Central memory CD8-positive, alpha-beta T cell (primary cell): ENCODE measurements around the gene ANG.
A peak's percentile ranks its signal among the peaks of the same experiment; 100 is the strongest.

Experiments
- ATAC-seq: fragments of 150-1000 bp; cut with Tn5 transposase; replicated peaks from 2 replicates; pipeline ENCODE4 v1.10.0; 2022; ENCODE audit warnings: mild to moderate bottlenecking, moderate FRiP score, moderate number of reproducible peaks; ENCODE audit not compliant: poor library complexity, severe bottlenecking; ENCODE audit errors: extremely low read depth
- DNase-seq, 2 donors: peaks; one replicate each; pipeline ENCODE4 v3.0.0; 2021; ENCODE audit warnings: low spot score in 2 of 2
- H3K27ac Mint-ChIP-seq: one replicate; pipeline ENCODE4 v1.8.0; 2022; ENCODE audit warnings: low read depth, mild to moderate bottlenecking, moderate library complexity, mixed read lengths
- H3K27me3 Mint-ChIP-seq: one replicate; pipeline ENCODE4 v1.8.0; 2022; ENCODE audit warnings: mixed read lengths
- H3K36me3 Mint-ChIP-seq: one replicate; pipeline ENCODE4 v1.8.0; 2022; ENCODE audit warnings: mild to moderate bottlenecking, moderate library complexity, mixed read lengths; ENCODE audit not compliant: insufficient read depth
- H3K4me1 Mint-ChIP-seq: one replicate; pipeline ENCODE4 v1.8.0; 2022; ENCODE audit warnings: mixed read lengths
- H3K4me3 Mint-ChIP-seq: one replicate; pipeline ENCODE4 v1.8.0; 2022; ENCODE audit warnings: mild to moderate bottlenecking, moderate library complexity, mixed read lengths
- H3K9me3 Mint-ChIP-seq: one replicate; pipeline ENCODE4 v1.8.0; 2022; ENCODE audit warnings: mixed read lengths

Gene ANG

DNA sequence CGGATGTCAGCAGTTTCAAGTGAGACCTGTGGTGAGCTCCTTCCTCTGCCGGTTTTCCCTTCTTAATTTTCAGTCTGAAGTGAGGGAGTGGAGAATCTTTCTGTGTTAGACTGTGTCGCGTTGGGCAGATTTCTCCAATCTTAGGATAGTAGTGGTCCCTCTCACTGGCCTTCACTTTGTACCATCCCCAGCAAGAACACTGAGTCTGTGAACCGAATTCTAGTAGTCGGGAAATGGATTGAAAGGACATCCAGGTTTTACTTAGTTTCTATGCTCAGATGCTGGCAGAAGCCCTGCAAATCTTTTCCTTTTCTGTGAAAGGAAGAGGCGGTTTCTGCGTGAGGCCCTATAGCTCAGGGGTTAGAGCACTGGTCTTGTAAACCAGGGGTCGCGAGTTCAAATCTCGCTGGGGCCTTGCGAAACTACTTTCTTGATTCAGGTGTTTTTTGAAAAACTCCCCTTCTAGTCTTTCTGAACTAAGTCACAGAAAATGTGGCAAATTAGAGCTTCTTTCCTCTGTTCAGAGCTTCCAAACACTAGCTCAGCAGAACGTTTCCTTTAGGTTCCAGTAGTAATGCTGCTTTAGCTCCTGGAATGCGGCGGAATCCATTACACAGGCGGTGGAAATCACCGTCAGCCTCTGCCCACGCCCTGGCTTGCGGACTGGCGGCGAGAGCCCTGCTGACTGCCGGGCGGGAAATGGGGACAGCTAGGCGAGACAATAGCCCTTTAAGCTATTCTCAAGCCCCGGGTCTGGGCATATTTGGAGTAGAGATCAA lies 7.0 kb upstream of the ANG start:
- no peaks in the 10 kb centered on the region for H3K4me1 Mint-ChIP-seq
- DNase-seq: peak; percentile 88 to 92
- ATAC-seq: peak; percentile 29

DNA sequence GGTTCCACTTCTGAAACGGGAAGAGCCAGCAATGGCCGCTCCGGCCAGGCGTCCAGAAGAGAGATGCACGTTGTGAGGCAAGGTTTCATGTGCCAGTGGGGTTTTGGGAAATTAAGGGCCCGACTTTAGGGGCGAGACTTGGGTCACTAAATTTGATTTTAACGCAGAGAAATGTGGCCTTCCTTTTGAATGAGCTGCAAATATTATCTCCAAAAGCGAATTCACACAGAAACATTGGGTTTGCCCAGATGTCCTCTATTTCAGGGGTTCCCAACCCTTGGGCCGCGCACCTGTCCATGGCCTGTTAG lies 6.5 kb upstream of the ANG start:
- DNase-seq: no peak
- no peak overlapping the region for H3K27ac Mint-ChIP-seq
- H3K4me1 Mint-ChIP-seq: no peaks in the 10 kb centered on the region
- no peak for ATAC-seq
- H3K9me3 Mint-ChIP-seq: no peaks in the 10 kb centered on the region
- H3K36me3 Mint-ChIP-seq: no peaks in the 10 kb centered on the region
- no peak overlapping the region for H3K4me3 Mint-ChIP-seq
- H3K27me3 Mint-ChIP-seq: no peaks in the 10 kb centered on the region

More for the DNA sequence above, 7.0 kb upstream of the ANG start:
- no peak overlapping the region for H3K4me3 Mint-ChIP-seq
- no peaks in the 10 kb centered on the region for H3K36me3 Mint-ChIP-seq
- no peaks in the 10 kb centered on the region for H3K9me3 Mint-ChIP-seq
- no peaks in the 10 kb centered on the region for H3K27me3 Mint-ChIP-seq
- no peak overlapping the region for H3K27ac Mint-ChIP-seq

DNA sequence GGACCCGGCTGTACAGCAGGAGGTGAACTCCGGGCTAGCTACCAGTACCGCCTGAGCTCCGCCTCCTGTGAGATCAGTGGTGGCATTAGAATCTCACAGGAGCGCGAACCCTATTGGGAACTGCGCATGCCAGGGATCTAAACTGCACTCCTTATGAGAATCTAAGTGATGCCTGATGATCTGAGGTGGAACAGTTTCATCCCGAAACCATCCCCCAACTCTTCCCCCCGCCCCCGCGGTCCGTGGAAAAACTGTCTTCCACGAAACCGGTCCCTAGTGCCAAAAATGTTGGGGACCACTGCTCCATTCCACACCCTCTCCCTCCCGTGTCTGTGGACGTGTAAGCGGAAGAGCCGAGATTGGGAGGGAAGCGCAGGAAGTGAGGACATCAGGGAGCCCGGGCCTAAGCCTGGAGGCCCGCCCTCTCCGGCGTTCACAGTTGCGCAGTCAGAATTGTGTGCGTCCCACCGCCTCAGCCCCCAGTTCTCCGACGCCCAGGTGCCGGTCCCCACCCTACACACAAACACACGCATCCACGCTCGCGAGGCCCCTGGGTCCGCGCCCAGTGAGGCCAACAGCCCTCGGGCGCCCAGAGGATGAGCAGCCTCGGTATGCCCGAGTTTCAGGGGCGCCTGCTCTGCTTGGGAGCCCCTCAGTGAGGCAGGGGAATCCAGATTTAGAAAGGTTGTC lies 6.0 kb upstream of the ANG start:
- no peak overlapping the region for H3K4me3 Mint-ChIP-seq
- H3K9me3 Mint-ChIP-seq: no peaks in the 10 kb centered on the region
- H3K27ac Mint-ChIP-seq: no peak overlapping the region
- H3K36me3 Mint-ChIP-seq: no peaks in the 10 kb centered on the region
- DNase-seq (peak; percentile 62 to 64), ATAC-seq (peak; percentile 47)
- no peaks in the 10 kb centered on the region for H3K27me3 Mint-ChIP-seq
- no peaks in the 10 kb centered on the region for H3K4me1 Mint-ChIP-seq

- no peaks in the 10 kb centered on the region for H3K36me3 Mint-ChIP-seq
- ATAC-seq (peak; percentile 52), DNase-seq (peak; percentile 61 to 74)
- H3K27ac Mint-ChIP-seq: no peak overlapping the region
- no peaks in the 10 kb centered on the region for H3K27me3 Mint-ChIP-seq
- no peaks in the 10 kb centered on the region for H3K4me1 Mint-ChIP-seq
- H3K9me3 Mint-ChIP-seq: no peaks in the 10 kb centered on the region
- H3K4me3 Mint-ChIP-seq: no peak overlapping the region
Observed at GRCh38 chr14:20683125-20683890, 5.3 kb upstream of the ANG start.

- H3K27ac Mint-ChIP-seq: no peak within 1 kb of the TSS
- H3K4me3 Mint-ChIP-seq: no peak within 1 kb of the TSS
- H3K36me3 Mint-ChIP-seq: no peaks in the 10 kb centered on the region
- ATAC-seq (peak; percentile 40), DNase-seq (peak; percentile 83 to 89)
- no peaks in the 10 kb centered on the region for H3K27me3 Mint-ChIP-seq
- no peaks in the 10 kb centered on the region for H3K4me1 Mint-ChIP-seq
- H3K9me3 Mint-ChIP-seq: no peaks in the 10 kb centered on the region
Observed at GRCh38 chr14:20683891-20684661, 4.5 kb upstream of the ANG start, which contains the start of gene RNASE4. RNASE4 (plus strand) TSS chr14:20684560; CDS start chr14:20699372, 14,812 bp downstream.

DNA sequence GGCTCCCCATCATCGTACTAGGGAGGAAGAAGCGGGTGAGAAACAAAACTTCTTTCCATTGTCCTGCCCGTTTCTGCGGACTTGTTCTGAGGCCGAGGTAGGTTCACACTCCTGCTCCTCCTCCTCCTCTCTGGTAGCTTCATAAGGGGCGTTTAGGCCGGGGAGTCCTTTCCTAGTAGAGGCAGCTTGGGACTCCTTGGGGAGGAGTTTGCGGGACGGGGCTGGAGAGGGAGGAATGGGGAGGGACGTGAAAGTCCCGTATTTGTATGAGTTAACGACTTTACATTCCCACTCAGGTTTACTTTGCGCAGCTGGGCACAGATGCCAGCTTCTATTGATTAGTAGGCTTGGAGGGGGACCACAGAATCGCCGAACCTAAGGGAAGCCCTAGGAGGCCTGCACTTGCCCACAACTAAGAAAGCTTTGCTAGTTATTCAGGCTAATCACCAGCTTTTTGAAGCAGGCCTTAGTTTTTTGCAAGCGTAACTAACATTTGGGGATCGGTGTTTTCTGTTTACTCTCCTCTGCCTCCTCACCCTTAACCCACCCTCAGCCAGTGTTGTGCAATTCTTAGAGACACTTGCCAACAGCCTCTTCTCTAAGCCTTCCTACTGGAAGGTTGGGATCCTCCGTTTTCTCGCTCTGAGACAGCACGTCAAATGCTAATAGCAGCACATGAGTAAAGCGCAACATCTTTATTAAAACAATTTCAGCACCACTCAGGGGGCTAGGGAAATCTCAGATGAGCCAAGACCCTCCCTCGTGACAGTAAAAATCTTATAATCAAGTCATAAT lies 3.7 kb upstream of the ANG start:
- no peak for DNase-seq
- Mint-ChIP-seq H3K27ac (no peak overlapping the region), H3K27me3 (no peaks in the 10 kb centered on the region), H3K9me3 (no peaks in the 10 kb centered on the region), H3K36me3 (no peaks in the 10 kb centered on the region), H3K4me3 (no peak overlapping the region), H3K4me1 (no peaks in the 10 kb centered on the region)
- ATAC-seq: no peak

DNA sequence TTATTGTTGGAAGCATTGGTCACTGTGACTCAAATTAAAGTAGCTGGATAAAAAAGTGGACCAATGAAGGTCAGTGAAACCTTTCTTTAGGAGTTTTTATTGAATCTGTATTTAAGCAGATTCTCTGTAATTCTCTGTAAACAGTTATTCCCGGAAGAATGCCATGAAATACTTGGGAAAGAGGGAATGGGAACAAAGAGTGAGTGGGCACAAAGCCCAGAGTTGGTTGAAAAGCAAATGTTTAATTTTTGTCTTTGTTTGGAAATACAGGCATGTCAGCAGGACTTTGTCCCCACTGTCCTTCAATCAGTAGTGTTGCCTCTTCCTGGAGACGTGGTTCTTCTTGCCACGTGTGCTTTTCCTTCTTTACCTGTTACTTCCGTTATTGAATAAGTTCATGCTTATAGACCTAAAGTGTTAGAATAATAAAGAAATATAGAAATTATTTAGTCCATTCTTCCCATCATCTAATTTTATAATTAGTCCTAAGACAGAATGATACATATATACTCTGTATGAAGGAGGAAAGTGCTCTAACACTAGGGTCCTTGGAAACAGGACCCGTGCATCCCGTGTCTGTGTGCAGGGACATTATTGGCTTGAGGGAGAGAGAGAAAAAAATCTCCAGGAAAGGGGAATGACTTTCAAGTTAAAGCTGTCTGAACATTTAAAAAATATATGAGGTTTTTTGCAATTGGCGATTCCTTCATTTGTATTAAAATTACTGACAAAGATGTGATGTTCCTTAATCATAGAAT lies 2.0 kb upstream of the ANG start:
- no peak overlapping the region for H3K4me3 Mint-ChIP-seq
- H3K27ac Mint-ChIP-seq: no peak overlapping the region
- no peaks in the 10 kb centered on the region for H3K27me3 Mint-ChIP-seq
- ATAC-seq: no peak
- peaks cover 6% of the 10 kb centered on the region for H3K4me1 Mint-ChIP-seq
- H3K9me3 Mint-ChIP-seq: no peaks in the 10 kb centered on the region
- no peaks in the 10 kb centered on the region for H3K36me3 Mint-ChIP-seq
- DNase-seq: no peak

DNA sequence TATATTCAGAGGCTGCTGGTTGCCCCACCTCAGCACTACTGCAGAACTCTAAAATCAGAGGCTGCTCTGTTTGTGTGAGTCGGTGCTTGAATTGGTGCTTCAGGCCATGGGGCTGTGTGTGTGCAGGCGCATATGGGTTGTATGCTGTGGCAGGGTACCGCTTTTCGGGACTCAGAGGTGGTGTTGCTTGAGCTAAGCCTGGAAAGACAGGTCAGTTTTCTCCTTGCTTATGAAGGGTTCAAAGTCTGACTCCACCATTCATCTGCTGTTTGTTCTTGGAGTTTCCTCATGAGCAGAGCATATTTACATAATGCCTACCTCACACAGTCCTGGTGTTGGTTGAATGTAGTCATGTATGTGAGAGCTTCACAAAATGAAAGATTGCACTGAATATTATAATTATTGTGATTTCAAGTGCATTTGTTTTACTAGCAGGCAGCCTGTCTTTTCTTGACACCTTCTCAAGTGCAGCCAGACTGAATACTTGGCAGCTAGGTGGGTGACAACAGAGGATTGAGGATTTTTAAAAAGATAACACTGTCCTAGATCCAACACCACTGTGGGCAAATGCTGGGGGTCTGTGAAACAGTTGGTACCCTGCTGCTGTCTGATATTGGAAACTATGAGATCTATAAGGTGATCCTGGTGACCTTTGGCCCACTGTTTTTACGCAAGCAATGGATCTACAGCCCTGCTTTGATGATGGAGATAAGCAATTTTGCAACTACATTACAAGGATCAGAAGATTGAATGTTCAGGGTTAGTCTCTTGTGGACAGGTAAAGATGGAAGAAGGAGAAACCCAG lies 1.0 kb upstream of the ANG start:
- H3K4me3 Mint-ChIP-seq: no peak overlapping the region
- no peaks in the 10 kb centered on the region for H3K27me3 Mint-ChIP-seq
- no peak for ATAC-seq
- DNase-seq: no peak
- no peaks in the 10 kb centered on the region for H3K36me3 Mint-ChIP-seq
- no peak overlapping the region for H3K27ac Mint-ChIP-seq
- H3K9me3 Mint-ChIP-seq: no peaks in the 10 kb centered on the region
- H3K4me1 Mint-ChIP-seq: peaks cover 6% of the 10 kb centered on the region

- Mint-ChIP-seq H3K27me3 (no peaks in the 10 kb centered on the region), H3K36me3 (peaks cover 2% of the 10 kb centered on the region), H3K4me1 (peaks cover 6% of the 10 kb centered on the region), H3K27ac (no peak overlapping the region), H3K4me3 (no peak overlapping the region), H3K9me3 (no peaks in the 10 kb centered on the region)
- DNase-seq: peak; percentile 24 to 44
- peak; percentile 83 for ATAC-seq
Observed at GRCh38 chr14:20690848-20691640, 2.5 kb downstream of the ANG start.

DNA sequence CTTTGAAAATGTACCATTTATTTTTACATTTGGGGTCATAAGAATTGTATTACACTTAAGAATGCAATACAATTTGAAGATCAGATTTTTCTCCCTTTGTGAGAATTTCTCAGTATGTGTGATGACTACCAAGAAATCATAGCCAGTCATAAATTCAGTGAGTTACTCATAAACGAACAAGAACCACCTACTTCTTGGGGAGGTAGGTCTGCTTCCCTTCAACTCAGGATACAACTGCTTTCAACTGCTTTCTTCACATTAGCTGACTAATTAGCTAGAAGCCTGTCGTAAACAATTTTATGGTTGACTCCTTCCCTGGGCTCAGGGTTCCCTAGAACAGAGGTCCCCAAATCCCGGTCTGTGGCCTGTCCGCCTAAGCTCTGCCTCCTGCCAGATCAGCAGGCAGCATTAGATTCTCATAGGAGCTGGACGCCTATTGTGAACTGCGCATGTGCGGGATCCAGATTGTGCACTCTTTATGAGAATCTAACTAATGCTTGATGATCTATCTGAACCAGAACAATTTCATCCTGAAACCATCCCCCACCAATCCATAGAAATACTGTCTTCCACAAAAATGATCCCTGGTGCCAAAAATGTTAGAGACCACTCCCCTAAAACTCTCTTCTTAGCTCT lies 3.7 kb downstream of the ANG start:
- Mint-ChIP-seq H3K27ac (no peak overlapping the region), H3K4me3 (no peak overlapping the region), H3K27me3 (no peaks in the 10 kb centered on the region), H3K36me3 (peaks cover 2% of the 10 kb centered on the region), H3K4me1 (peaks cover 6% of the 10 kb centered on the region), H3K9me3 (no peaks in the 10 kb centered on the region)
- ATAC-seq (no peak), DNase-seq (no peak)
